GM12875 (cell line): ENCODE measurements around the gene RIMBP3C.
"Not testable (repeated sequence)": the region's sequence is repeated elsewhere in the genome, so short reads cannot be mapped to it uniquely, and the experiment has no call there.

ENCODE experiments used
- H3K4me3 ChIP-seq: one replicate; pipeline ENCODE4 v1.5.1; 2011; ENCODE audit warnings: low read depth, low read length, control low read depth
- CTCF ChIP-seq: IDR thresholded peaks from 2 replicates; pipeline ENCODE4 v1.5.1; 2011; ENCODE audit warnings: low read depth, mild to moderate bottlenecking, control low read depth, inconsistent platforms, low read length, moderate library complexity, borderline replicate concordance; ENCODE audit not compliant: insufficient read depth

The RIMBP3C gene

GRCh38 chr22:21551361-21551760, at the start of gene RIMBP3C:
Gene RIMBP3C, minus strand, starts transcription at chr22:21551461. Its CDS starts 485 bp downstream, at chr22:21550976.
- not testable (repeated sequence) for H3K4me3 ChIP-seq

- no peak overlapping the region for H3K4me3 ChIP-seq
These were observed 48.0 kb upstream of the RIMBP3C start for GRCh38 chr22:21599053-21599893.

GRCh38 chr22:21598302-21598701, 47.0 kb upstream of the RIMBP3C start:
- no peak for TF ChIP-seq CTCF

More at GRCh38 chr22:21599053-21599893, 48.0 kb upstream of the RIMBP3C start:
- no peak for TF ChIP-seq CTCF

GRCh38 chr22:21596356-21597135, 45.3 kb upstream of the RIMBP3C start:
- not testable (repeated sequence) for H3K4me3 ChIP-seq

More at GRCh38 chr22:21598302-21598701, 47.0 kb upstream of the RIMBP3C start:
- no peak overlapping the region for H3K4me3 ChIP-seq

- TF ChIP-seq CTCF, result no peak
- H3K4me3 ChIP-seq, result no peak overlapping the region
These were observed 43.7 kb upstream of the RIMBP3C start for GRCh38 chr22:21594865-21595452.

GRCh38 chr22:21593406-21594232, 42.4 kb upstream of the RIMBP3C start:
- H3K4me3 ChIP-seq, result no peak overlapping the region
- peak; percentile 29; the same call in 1 of the 2 replicates for TF ChIP-seq CTCF

GRCh38 chr22:21592422-21592821, 41.2 kb upstream of the RIMBP3C start:
- no peak for TF ChIP-seq CTCF

More at GRCh38 chr22:21592422-21592821, 41.2 kb upstream of the RIMBP3C start:
- no peak overlapping the region for H3K4me3 ChIP-seq
